ENCODE data around the gene DOCK1.
A peak's percentile ranks its signal among the peaks of the same experiment; 100 is the strongest.

DOCK1 gene

DNA sequence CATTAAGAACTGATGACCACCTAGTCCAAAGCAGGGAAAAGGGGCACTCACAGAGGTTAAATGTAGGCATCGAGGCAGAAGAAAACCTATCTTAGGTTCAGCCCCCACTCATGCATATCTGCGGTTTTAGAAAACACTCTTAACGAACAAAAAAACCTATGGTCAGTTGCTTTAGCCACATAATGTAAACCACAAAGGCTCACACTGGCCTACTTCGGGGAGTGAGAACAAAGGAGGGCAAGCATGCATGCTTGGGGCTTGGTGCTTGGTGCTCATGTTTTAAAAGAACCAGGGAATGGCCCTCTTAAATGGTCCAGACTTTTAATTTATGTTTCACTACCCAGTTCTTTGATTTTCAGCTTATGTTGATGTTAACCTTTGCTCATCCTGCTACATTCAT is 276.9 kb downstream of the DOCK1 start:
- ATAC-seq (no peak), DNase-seq (no peak)

DNA sequence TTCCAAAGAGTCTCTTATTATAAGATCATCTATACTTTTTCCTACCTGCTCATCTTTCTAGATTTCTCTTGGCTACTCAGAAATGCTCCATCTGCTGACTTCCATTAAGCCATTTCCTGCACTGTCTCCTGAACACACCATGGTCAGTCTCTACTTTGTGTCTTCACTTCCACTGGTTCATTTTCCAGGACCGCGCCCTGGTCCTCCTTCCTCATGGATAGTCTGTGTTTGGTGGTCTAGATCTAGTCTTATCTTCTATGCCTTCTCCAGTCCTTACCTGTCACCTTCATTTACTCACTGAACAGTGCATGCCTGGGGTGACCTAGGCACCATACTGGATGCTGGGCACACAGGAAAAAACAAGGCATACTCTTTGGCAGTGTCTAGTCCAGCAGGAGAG is 279.4 kb downstream of the DOCK1 start:
- no peak for ATAC-seq
- DNase-seq = no peak

DNA sequence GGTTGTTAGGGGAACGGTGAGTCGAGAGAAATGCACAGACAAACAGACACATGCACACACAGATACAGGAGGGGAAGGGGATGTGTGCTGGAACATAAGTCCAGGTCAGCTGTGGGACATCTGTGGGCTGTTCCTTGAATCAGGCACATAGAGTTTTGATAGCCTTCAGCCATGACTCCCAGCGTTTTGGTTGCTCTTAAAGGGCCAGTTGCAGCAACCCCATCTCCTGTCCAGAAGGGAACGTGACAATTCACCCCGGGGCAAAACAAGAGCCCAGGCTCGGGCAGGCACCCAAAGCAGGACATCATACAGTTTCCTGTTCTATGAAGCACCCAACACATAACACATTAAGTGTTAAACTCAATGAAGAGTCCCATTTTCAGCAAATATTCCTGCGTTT is 281.6 kb downstream of the DOCK1 start:
- ATAC-seq (no peak), DNase-seq (no peak)

DNA sequence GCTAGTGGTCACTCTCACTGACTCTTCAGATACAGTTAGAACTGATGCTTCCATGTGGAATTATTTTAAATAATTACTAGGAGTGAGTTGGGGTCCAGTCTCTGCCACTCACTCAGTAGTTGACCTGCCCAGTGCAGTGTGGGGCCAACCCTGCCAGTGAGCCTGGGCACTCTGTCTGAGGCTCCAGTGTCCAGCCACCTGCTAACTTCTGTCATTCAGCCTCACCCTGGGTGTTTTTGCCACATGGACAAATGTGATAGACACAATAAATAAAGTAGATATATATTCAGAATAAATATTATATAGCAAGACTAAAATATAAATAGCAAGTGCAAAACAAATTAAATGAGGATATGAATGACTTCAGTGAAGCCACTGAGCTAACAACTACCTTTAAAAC is 284.0 kb downstream of the DOCK1 start:
- ATAC-seq (no peak), DNase-seq (no peak)

DNA sequence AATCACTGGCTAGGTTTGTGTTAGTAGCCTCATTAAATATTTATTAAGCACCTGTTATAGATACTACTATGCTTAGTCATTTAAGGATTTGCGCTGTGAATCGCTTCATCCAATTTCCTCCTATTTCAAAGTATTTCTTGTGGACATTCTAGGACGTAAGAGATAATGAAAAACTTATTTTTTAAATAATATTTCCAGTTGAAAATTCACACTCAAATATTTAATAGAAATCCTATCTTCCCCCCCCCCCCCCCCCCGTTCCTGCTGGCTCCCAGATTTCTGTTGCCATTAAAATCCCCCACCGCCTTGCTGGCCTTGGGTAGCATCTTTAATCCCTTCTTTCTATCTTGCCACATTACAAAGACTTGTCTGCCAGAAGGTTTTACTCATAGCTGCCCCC is 285.2 kb downstream of the DOCK1 start:
- no peak for DNase-seq
- ATAC-seq = no peak

DNA sequence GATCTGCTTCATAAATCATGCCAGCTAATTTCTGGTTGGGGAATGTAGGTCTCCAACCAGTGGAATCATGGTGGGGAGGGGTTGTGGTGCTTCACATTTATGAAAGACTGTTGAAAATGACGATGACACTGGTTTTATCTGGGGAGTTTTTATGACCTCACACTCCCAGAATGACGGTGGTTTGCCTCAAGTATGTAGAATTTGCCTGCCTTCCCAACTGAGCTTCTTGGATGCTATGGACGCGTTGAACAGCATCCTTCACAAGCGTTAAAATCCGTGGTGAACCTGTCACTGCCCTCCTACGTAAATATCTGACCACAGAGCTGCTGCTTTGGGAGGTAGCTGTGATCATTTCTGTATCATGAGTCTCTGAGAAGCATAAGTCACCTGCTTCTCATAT is 287.9 kb downstream of the DOCK1 start:
- DNase-seq (no peak), ATAC-seq (no peak)

DNA sequence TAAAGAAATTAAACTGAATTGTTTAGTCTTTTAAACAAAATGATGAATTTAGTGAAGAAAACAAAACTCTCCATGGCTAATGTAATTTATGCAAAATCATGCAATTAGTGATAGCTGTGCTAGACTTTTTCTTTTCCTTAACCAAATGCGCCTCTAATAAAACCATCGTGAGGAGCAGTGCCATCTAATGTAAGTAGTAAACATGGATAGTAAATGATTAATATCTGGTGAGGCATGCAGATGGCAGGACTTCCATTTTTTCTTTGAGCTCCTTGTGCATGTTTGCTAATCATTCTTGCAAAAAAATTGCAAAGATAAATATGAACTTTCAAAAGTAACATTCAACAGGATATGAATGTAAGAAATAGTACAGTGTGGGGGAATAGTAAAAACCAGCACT is 288.9 kb downstream of the DOCK1 start:
- DNase-seq (no peak), ATAC-seq (no peak)

DNA sequence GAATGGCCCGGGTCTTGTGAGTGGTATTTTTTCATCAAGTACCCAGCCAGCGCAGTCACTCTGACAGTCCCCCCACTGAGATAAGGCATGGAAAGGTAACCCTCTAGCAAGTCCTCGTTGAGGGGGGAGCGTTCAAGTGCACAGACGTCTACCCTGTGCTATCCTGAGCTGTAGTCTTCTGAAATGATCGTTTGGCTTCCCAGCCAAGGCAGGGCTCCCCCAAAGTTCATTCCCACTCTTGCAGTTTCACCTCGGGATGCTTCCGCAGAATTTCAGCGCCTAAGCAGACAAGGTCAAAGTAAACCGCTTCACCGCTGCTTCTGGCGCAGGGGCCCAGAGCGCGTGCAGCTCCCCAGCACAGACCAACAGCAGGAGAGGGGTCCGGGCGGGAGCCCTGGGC is 289.4 kb downstream of the DOCK1 start:
- no peak for DNase-seq
- ATAC-seq = no peak

DNA sequence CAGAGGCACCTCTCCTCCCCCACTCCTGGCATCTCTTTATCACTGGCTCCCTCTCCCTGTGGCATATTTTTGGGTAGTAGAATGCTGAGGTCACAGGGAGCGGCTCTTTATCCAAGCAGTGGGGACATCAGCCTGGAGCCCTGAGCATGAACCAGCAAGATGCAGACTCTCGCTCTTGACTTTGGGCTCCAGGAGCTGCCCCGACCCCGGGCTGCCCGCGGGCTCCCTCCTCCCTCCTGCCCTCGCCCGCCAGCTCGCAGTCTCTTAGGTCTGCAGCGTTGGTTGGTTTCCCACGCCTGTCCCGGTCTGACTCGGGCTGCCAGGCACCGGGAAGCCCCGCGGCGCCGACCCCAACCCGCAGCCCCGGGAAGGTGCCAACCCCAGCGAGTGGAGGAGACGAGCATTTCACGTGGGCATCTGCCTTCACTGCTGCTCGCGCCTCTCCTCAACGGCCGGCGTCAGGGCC is 289.8 kb downstream of the DOCK1 start:
- ATAC-seq (no peak), DNase-seq (no peak)

DNA sequence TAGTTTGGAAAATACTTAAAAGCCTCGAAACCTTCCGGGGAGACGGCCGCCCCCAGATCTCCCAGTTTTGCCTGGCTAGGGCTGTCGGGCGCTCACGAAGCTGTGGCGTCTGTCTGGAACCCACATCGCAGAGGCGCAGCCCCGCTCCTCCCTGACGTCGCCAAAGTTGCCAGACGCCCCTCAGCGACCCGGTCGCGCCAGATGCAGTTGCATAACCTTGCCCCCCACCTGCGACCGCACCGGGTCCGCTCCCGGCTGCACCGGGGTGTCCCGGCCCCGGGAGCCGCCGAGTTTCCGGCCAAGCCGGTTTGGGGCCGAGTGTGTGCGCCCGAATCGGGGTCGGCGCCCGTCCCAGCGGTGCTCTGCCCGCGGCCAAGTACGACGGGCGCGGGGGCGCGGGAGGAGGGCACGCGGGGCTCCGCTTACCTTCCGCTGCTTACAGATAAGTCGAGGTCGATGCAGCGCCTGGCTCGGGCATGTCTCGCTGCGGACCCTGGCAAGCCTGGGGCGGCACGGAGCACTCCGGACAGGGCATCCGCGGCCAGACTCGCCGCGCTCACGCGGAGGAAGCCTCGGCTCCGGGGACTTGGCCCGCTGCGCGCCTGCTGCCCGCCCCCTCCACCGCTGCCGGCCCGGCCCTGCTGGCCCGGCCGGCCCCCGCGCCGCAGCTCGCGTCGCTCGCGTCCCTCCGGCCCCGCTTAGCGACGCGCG is 290.5 kb downstream of the DOCK1 start:
- no peak for DNase-seq
- ATAC-seq = no peak

DNA sequence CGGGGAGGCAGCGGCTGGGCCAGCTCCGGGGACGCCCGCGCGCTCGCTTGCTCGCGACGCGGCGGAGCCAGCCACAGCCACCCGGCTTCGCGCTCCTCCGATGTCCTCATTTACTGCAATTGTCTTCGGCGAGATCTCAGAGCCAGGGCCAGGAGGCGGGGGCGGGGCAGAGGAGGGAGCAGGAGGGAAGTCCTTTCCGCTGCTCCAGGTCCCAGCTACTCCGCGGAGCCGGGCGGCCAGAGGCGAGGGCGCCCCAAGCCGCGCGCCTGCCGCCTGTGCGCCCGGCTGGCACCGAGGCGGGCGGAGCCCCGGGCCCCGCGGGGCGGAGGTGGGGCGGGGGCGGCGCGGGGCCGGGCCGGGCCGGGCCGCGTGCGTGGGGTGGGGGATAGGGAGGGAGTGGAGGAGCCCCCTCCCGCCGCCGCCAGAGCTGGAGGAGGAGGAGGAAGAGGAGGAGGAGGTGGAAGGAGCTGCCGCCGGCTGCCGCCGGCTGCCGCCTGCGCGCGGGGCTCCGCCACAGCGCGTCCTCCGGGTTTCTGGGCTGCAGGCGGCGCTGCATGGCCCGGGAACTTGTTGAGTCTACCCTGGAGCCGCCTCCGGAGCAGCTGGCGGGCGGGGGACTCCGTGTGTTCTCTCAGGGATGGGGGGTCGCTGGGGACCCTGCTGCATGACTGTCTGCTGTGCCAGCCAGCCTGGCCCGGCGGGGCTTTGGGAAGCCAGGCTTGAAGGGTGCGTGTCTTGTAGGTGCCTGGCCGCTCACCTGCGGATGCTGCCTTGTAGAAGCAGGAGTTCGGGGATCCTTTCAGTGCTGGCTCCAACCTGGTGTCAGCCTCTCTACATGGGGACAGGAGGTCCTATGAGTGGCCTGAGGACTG is 291.3 kb downstream of the DOCK1 start, which contains the start of gene INSYN2A:
INSYN2A (minus strand) TSS at position 310 of the 872 bp plus-strand sequence. CDS start 20,196 bp downstream, outside the sequence.
- peak; percentile 30 for ATAC-seq
- no peak for DNase-seq

DNA sequence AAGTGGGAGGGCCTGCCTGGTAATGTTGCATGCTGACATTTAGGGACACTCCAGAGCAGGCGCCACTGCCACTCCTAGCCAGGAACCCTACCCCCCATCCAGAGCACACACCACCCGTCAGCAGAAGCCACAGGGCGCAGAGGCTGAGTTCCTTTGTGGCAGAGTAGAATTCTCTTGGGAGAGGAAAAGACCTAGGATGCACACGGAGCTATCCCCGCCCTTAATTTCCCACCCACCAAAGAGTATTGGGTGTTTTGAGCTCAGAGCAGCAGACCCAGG is 291.9 kb downstream of the DOCK1 start:
- ATAC-seq (no peak), DNase-seq (no peak)

DNA sequence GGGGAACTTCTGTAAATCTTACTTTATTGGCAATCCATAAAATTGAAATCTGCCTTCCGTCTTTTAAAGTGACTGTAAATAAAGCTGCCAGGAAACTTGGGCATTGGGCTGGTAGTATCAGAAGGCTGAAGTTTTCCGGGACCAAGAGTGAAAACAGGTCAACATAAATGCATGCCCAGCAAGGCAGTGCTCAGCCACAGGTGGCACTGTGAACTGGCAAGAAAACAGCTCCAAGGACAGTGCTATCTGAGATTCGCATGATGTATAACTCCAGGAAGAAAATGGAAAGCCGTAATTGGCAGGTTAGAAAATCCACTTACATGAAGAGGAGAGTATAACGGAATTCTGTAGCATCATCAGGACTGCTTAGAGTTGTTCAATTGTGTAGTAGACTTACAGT is 293.1 kb downstream of the DOCK1 start:
- no peak for ATAC-seq

DNA sequence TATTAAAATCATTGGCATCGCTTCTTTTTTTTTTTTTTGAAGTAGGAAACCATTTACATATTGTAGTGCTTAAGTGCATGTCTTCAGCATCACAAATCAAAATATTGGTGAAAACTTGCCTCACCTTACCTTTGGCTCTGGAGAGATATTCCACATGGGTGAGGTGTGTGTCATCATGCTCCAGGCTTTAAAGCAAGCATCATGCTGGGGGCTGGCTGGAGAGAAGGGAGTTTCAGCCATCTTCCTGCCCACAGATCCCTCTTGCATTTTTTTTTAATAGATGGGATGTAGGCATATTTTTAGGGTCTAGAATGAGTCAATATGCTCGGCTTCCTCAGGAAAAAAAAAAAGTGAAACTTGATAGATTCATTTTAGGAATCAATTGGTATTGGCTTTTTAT is 293.5 kb downstream of the DOCK1 start:
- ATAC-seq (no peak), DNase-seq (no peak)

More for the DNA sequence above, 293.1 kb downstream of the DOCK1 start:
- no peak for DNase-seq

DNA sequence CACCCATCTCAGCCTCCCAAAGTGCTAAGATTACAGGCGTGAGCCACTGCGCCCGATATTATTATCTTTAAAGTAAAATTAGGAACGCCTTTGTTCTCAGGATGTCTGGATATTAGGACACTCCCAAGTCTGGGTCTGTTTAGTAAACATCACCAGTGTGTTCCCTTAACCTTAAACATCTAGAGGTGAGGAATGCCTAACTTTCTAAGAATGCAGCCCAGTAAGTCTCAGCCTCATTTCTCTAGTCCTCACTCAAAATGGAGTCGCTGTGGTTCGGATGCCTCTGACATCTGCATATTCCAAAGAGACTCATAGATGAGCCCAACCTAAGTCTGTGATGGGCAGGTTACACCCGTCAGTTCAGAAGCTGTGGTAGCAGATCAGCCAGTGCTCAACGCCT is 295.4 kb downstream of the DOCK1 start:
- ATAC-seq (no peak), DNase-seq (no peak)

DNA sequence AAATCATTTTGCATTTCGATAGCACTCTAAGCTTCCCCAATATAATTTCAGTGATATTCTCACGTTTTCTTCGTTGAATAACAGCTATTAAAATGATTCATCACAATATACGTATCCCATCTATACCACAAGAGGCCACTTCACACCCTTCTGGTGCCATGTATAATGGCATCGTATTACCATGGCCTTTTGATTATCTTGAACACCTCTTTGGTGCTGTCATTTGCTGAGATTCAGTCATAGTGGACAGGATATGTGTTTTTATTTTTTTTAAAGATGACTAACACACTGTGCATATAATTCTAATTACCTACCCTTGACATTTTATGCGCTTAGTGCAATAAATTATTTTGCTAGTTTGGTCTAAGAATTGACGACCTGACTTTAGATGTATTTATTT is 297.8 kb downstream of the DOCK1 start:
- ATAC-seq = no peak
- DNase-seq = no peak

DNA sequence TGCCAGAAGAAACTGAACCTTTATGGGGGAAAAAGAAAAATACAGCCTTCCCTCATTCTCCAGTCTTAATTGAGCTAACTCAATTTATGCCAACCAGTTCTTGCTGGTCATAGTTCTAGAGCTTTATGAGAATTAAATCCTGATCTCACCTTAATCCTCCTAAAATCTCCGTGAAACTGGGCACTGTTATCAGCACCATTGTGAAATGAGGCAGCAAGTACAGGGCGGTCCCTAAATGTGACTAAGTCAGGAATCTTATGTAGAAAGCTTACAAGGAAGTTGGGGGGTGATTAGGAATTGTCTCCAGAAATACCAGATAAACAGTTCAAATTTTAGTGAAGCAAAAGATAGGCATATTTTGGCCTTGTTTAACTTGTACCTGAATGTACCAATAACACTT is 301.9 kb downstream of the DOCK1 start:
- ATAC-seq (no peak), DNase-seq (no peak)

DNA sequence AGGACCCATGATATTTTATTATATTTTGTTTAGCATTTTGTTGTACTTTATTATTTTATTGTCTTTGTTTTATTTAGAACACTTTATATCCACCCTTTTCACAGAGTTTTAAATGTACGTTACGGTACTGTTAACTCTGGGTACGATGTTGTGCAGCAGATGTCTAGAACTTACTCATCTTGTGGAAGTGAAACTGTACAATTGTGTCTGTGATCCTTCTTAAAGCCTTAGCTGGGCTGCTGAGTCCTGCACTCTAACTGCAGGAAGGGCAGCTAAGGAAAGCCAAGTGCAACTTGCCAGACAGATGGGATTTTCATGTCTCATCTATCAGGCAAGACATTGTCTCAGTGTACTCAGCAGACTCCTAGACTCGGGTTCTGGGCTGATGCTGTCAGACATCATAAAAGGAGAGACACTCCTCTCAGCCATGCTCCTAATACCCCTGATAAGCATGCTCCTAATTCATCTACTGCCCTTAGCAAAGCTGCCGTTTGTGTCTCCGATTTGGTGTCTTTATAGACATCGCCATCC is 305.8 kb downstream of the DOCK1 start:
- DNase-seq (no peak), ATAC-seq (no peak)

DNA sequence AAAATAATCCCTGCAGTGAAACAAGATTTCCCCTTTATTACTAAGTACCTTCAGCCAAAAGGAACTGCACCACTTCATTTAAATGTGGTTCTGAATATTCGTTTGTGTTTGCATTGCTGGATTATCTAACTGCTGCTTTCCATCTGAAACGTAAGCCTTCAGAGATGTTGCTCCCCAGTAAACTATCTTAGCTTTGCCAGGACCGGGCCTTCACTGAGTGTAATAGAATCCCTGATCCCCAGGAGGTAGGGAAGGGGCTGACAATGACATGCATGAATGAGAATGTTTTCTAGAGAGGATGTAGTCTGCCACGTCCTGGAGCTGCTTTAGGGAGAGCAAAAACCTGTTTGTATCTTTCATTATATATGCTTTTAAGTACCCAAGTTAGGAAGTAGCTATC is 310.6 kb downstream of the DOCK1 start:
- no peak for ATAC-seq
- DNase-seq = no peak

DNA sequence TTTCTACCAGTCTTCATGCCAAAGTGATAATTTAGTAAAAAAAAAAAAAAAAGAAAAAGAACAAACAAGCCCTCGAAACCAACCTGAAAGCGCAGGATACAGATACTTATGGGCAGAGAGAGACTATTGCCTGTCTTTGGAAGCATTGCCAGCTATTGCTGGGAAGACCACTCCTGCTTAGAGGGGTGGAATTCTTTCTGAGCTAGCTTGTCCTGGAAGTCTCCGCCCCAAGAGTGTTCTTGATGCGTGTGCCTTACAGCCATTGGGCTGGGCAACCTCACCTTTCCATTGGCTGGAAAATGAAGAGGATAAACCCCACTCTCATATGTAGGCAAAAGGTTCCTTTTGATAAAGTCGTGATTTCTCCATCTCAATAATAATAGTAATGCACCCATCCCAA is 311.0 kb downstream of the DOCK1 start:
- no peak for ATAC-seq
- DNase-seq = no peak

DNA sequence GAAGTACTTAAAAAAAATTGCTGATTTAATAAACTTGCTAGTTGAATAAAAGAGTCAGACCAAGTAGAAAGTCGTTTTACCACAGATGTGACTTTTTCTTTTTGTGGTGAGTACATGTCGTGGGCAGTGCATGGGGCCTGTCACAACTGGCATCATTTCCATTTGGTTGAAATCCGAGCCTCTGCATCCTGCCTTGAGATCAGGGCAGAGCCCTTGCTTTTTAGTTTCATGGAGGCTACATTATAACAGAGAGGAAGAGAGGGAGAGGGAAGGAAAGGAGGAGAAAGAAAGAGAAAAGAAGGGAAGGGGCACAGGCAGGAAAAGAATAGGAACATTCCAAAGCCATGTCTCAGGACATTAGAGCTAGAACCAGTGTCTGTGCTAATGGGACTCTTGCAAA is 311.6 kb downstream of the DOCK1 start:
- DNase-seq (no peak), ATAC-seq (no peak)

DNA sequence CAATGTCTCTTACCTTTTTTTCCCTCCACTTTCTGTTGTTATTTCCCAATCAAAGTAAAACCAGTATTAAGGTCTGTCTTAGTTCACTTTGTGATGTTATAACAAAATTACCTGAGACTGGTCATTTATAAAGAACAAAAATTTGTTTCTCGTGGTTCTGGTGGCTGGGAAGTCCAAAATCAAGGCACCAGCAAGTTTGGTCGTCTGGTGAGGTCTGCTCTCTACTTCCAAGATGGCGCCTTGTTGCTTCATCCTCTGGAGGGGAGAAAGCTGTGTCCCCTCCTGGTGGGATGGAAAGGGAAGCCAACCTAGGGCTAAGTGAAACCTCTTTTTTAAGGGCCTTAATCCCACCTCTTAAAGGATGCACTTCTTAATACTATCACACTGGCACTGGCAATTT is 313.4 kb downstream of the DOCK1 start:
- ATAC-seq = no peak

DNA sequence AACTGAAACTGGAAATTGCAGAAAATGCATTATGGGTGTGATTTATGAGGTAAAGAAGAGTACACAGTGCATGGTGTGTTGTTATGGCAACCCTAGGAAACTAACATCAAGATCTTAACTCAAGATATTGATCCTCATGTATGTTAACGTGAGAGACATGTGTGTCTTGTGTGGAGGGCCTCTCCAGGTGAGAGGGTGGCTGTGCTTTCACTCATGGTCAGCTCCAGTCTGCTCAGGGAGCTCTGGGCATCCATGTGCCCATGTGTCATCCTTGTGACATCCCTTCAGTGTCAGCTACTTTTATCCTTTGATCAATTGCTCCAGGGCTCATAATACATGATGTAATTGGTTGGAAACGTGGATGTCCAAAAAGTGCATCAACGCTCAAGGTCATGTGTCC is 316.1 kb downstream of the DOCK1 start:
- ATAC-seq = no peak
- no peak for DNase-seq

More for the DNA sequence above, 313.4 kb downstream of the DOCK1 start:
- no peak for DNase-seq

DNA sequence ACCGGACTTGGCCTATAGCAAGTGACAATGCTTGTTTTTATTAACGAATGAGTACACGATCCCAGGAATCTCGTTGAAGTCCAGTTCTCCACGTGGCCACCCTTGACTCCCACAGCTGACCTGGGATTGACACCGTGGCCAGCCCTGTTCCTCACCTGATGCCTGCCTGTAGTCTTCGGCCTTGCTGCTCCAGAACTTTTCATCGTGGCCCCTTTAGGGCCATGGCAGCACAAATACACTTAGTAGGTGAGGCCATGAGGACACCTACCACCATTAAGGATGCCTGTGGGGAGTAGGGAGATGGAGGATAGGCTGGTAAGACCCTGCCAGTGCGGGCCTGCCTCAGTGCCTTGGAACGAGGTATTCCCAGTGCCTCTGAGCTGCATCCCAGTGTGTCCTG is 321.8 kb downstream of the DOCK1 start:
- DNase-seq (no peak), ATAC-seq (no peak)
